IMR-90 (cell line): ENCODE results near the gene FOXP1. TPM values are rescaled to one million over a fixed set of nuclear protein-coding genes. Genes with fewer than 3 reads are reported as not detected.

Experiments
- ATAC-seq: fragments of 200-7000 bp; cut with Tn5 transposase; 2 replicates; pipeline ENCODE4 v1.9.1; 2020; ENCODE audit warnings: low read depth, mild to moderate bottlenecking, moderate library complexity
- BruUV-seq: library from RNA; stranded (reverse); fragments of 400-500 nt; replicated peaks from 2 replicates; lab custom pipeline; 2021; lab: Mats Ljungman, UMichigan
- CTCF ChIA-PET: fragments of 300-600 bp; formaldehyde crosslinking; extraction: SDS; loops from one replicate; lab custom pipeline; 2021; ENCODE audit warnings: antibody characterized with exemption; lab: Yijun Ruan, JAX
- POLR2A ChIA-PET: fragments of 300-600 bp; sonication (Branson Sonifier 250); formaldehyde crosslinking; loops from one replicate; lab custom pipeline; 2022; ENCODE audit warnings: antibody characterized with exemption; ENCODE audit not compliant: unreplicated experiment; lab: Charles Lee
- DNase-seq: peaks from one replicate; pipeline ENCODE4 v3.0.0; 2013
- H2AFZ ChIP-seq: replicated peaks from 2 replicates; pipeline ENCODE3; 2013; ENCODE audit warnings: low read length, mild to moderate bottlenecking; ENCODE audit not compliant: poor library complexity
- H2AK5ac ChIP-seq: 2 replicates; pipeline ENCODE4 v1.6.1; 2013; ENCODE audit warnings: low read depth, low read length, inconsistent platforms
- H2AK9ac ChIP-seq: replicated peaks from 2 replicates; pipeline ENCODE3; 2013; ENCODE audit warnings: mild to moderate bottlenecking, low read depth, low read length, moderate library complexity; ENCODE audit not compliant: poor library complexity
- H2BK120ac ChIP-seq: 2 replicates; pipeline ENCODE4 v1.6.1; 2013; ENCODE audit warnings: low read depth, low read length, inconsistent platforms
- H2BK15ac ChIP-seq: 3 replicates; pipeline ENCODE4 v1.6.1; 2013; ENCODE audit warnings: low read depth, low read length, inconsistent platforms
- H2BK20ac ChIP-seq: 2 replicates; pipeline ENCODE4 v1.6.1; 2013; ENCODE audit warnings: low read depth, mild to moderate bottlenecking, inconsistent platforms, low read length, moderate library complexity
- H2BK5ac ChIP-seq: 2 replicates; pipeline ENCODE4 v1.6.1; 2013; ENCODE audit warnings: mild to moderate bottlenecking, low read depth, low read length, inconsistent platforms; ENCODE audit not compliant: poor library complexity, severe bottlenecking
- H3K14ac ChIP-seq: replicated peaks from 2 replicates; pipeline ENCODE4 v1.6.1; 2013; ENCODE audit warnings: low read depth, low read length, inconsistent platforms
- H3K18ac ChIP-seq: 2 replicates; pipeline ENCODE4 v1.6.1; 2013; ENCODE audit warnings: low read depth, low read length, control low read depth
- H3K23ac ChIP-seq: 2 replicates; pipeline ENCODE4 v1.6.1; 2013; ENCODE audit warnings: low read depth, low read length, inconsistent platforms
- H3K27ac ChIP-seq: 2 replicates; pipeline ENCODE4 v1.5.1; 2013; ENCODE audit warnings: mild to moderate bottlenecking, control low read depth, low read length; ENCODE audit not compliant: insufficient read depth
- H3K27me3 ChIP-seq: 2 replicates; pipeline ENCODE4 v1.6.1; 2013; ENCODE audit warnings: low read length; ENCODE audit not compliant: control insufficient read depth, insufficient read depth
- H3K36me3 ChIP-seq: 2 replicates; pipeline ENCODE4 v1.6.1; 2013; ENCODE audit warnings: low read length, mixed read lengths; ENCODE audit not compliant: control insufficient read depth, insufficient read depth
- H3K4ac ChIP-seq: 2 replicates; pipeline ENCODE4 v1.6.1; 2013; ENCODE audit warnings: low read depth, low read length, inconsistent platforms
- H3K4me1 ChIP-seq: 2 replicates; pipeline ENCODE4 v1.6.1; 2013; ENCODE audit warnings: low read length, mixed read lengths; ENCODE audit not compliant: control insufficient read depth, insufficient read depth
- H3K4me2 ChIP-seq: 2 replicates; pipeline ENCODE4 v1.6.1; 2013; ENCODE audit warnings: low read depth, mild to moderate bottlenecking, control low read depth, low read length, moderate library complexity
- H3K4me3 ChIP-seq: 2 replicates; pipeline ENCODE4 v1.5.1; 2013; ENCODE audit warnings: low read depth, mild to moderate bottlenecking, control low read depth, low read length, moderate library complexity; ENCODE audit not compliant: insufficient read depth
- H3K56ac ChIP-seq: 2 replicates; pipeline ENCODE4 v1.6.1; 2013; ENCODE audit warnings: low read length, inconsistent platforms; ENCODE audit not compliant: insufficient read depth; ENCODE audit errors: extremely low read depth
- H3K79me1 ChIP-seq, 2 experiments: 2 replicates each; pipeline ENCODE4 v1.6.1; 2013; ENCODE audit warnings: low read length in 2 of 2, inconsistent platforms in 1 of 2, low read depth in 1 of 2
- H3K9ac ChIP-seq: 2 replicates; pipeline ENCODE4 v1.6.1; 2013; ENCODE audit warnings: low read depth, low read length, control low read depth
- H3K9me1 ChIP-seq: 2 replicates; pipeline ENCODE4 v1.6.1; 2013; ENCODE audit warnings: low read length, inconsistent platforms; ENCODE audit not compliant: insufficient read depth
- H3K9me3 ChIP-seq: 2 replicates; pipeline ENCODE4 v1.6.1; 2013; ENCODE audit warnings: low read length; ENCODE audit not compliant: control insufficient read depth, insufficient read depth
- H4K20me1 ChIP-seq: 2 replicates; pipeline ENCODE4 v1.6.1; 2013; ENCODE audit warnings: low read length, inconsistent platforms; ENCODE audit not compliant: insufficient read depth
- H4K5ac ChIP-seq: 2 replicates; pipeline ENCODE4 v1.6.1; 2013; ENCODE audit warnings: mild to moderate bottlenecking, low read depth, low read length, control low read depth
- H4K8ac ChIP-seq, 2 experiments: 2 replicates each; pipeline ENCODE4 v1.6.1; 2013; ENCODE audit warnings: low read depth in 2 of 2, low read length in 2 of 2, control low read depth in 1 of 2, inconsistent platforms in 1 of 2
- H4K91ac ChIP-seq: 2 replicates; pipeline ENCODE4 v1.6.1; 2013; ENCODE audit warnings: low read depth, low read length, inconsistent platforms; ENCODE audit not compliant: insufficient read depth
- BHLHE40 ChIP-seq: fragments of 150-350 bp; IDR thresholded peaks from 2 replicates; pipeline ENCODE4 v1.6.1; 2016; ENCODE audit warnings: mild to moderate bottlenecking, low read depth, low read length
- CHD1 ChIP-seq: IDR thresholded peaks from 2 replicates; pipeline ENCODE4 v1.6.1; 2012; ENCODE audit warnings: low read depth, low read length, improper control_type of control experiment
- ELK1 ChIP-seq: fragments of 150-350 bp; IDR thresholded peaks from 2 replicates; pipeline ENCODE4 v1.6.1; 2016; ENCODE audit warnings: low read depth, mild to moderate bottlenecking, low read length, moderate library complexity, borderline replicate concordance
- MAZ ChIP-seq: IDR thresholded peaks from 2 replicates; pipeline ENCODE4 v1.6.1; 2012; ENCODE audit warnings: low read depth, mild to moderate bottlenecking, low read length, improper control_type of control experiment, moderate library complexity, borderline replicate concordance
- MXI1 ChIP-seq: IDR thresholded peaks from 2 replicates; pipeline ENCODE4 v1.6.1; 2012; ENCODE audit warnings: low read depth, mild to moderate bottlenecking, low read length, moderate library complexity, borderline replicate concordance
- POLR2A ChIP-seq: IDR thresholded peaks from 2 replicates; pipeline ENCODE4 v1.6.1; 2012; ENCODE audit warnings: mild to moderate bottlenecking, low read depth, low read length
- RAD21 ChIP-seq: IDR thresholded peaks from 2 replicates; pipeline ENCODE4 v1.6.1; 2012; ENCODE audit warnings: low read length, improper control_type of control experiment
- RFX5 ChIP-seq: IDR thresholded peaks from 2 replicates; pipeline ENCODE4 v1.8.0; 2012; ENCODE audit warnings: low read depth, mild to moderate bottlenecking, low read length, moderate library complexity
- SMC3 ChIP-seq: fragments of 150-350 bp; IDR thresholded peaks from 2 replicates; pipeline ENCODE4 v1.6.1; 2016; ENCODE audit warnings: low read depth, mild to moderate bottlenecking, antibody characterized with exemption, low read length, moderate library complexity
- WGBS, 2 experiments: methylation state at CpG; one replicate each; pipeline versions ENCODE4 v1.1.5 to v1.1.7; 2013; ENCODE audit warnings: missing lambda C conversion rate in 2 of 2; ENCODE audit not compliant: insufficient read length in 1 of 2; ENCODE audit errors: extremely low coverage in 2 of 2; 5-methylcytosine and 5-hydroxymethylcytosine counted together
- dilution Hi-C: fragments of 300-500 bp; cut with HindIII; formaldehyde crosslinking; loops from one replicate; pipeline ENCODE4 v1.14.3; 2018; ENCODE audit warnings: low sequenced_read_pairs; ENCODE audit not compliant: unreplicated experiment
- in situ Hi-C: fragments of 300-500 bp; cut with MboI; formaldehyde crosslinking; loops from 3 replicates; pipeline ENCODE4 v1.14.3; 2019; ENCODE audit warnings: low sequenced_read_pairs, inconsistent platforms, mixed read lengths
- intact Hi-C: fragments of 100-400 bp; cut with micrococcal nuclease; formaldehyde crosslinking; loops from 2 replicates; pipeline ENCODE4 v1.10.0; 2022
- polyA plus RNA-seq, 3 experiments: library from polyadenylated mRNA; depleted of rRNA; stranded (reverse); fragments of >200 nt; gene quantifications; 2 replicates each; pipeline ENCODE4 v1.2.3, GENCODE V29; 2012; ENCODE audit warnings: low replicate concordance in 1 of 3
- total RNA-seq: library from RNA; depleted of rRNA; stranded (reverse); fragments of >200 nt; gene quantifications from 2 replicates; pipeline ENCODE4 v1.2.3, GENCODE V29; 2012

FOXP1 gene
- total and polyA plus RNA-seq, 2 of the 4 experiments (the other 2 are of a cell fraction), result 37.0 to 132 TPM

DNA sequence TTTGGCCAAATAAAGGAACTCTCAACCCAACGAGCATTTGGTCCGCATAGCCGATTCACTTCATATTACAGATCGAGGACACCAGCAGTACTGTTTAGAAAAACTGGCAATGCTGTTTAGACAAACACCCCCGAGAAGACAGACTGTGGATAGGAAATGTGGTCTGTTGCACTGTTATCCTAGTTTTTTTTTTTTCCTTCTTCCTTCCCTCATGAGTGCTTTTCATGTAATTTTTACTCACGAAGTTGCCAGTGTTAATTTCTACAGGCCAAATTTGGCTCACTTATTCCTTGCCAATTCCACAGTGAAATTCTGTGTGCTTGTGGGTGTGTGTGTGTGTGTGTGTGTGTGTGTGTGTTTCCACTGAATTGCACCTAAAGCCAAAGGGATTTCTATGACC is 165.7 kb downstream of the FOXP1 start:
- ATAC-seq (no peak; the same call in 1 of the 2 replicates), DNase-seq (no peak)
- Histone ChIP-seq H3K9me3 (no peaks in the 10 kb centered on the region), H3K4me3 (no peak overlapping the region), H3K18ac (no peak overlapping the region), H4K8ac (no peak overlapping the region), H3K79me1 (peaks cover 6 to 56% of the 10 kb centered on the region in 2 experiments; a peak in 3 of 4 replicates), H4K20me1 (0 out of 2 replicates have a peak, but pooled peaks cover 2% of the 10 kb centered on the region), H2BK120ac (no peak overlapping the region), H3K27ac (no peak overlapping the region), H3K36me3 (no peaks in the 10 kb centered on the region), H3K4me1 (no peaks in the 10 kb centered on the region), H3K4ac (no peak overlapping the region), H3K23ac (no peak overlapping the region), H3K4me2 (no peak overlapping the region), H2AK9ac (no peak overlapping the region), H2BK15ac (no peak overlapping the region), H3K27me3 (no peaks in the 10 kb centered on the region), H3K14ac (no peak overlapping the region), H4K5ac (no peak overlapping the region), H3K9ac (no peak overlapping the region), H2AFZ (no peak overlapping the region), H3K9me1 (peaks cover 6% of the 10 kb centered on the region), H2BK5ac (no peak overlapping the region), H2AK5ac (no peak overlapping the region), H2BK20ac (no peak overlapping the region), H4K91ac (no peak overlapping the region), H3K56ac (no peak overlapping the region)
- intact Hi-C loops, result no loop called here
- dilution Hi-C loops, result no loop called here
- 38% methylated on average over 3 of the region's 6 CpGs; no CpG with 5 or more reads in 1 of the 2 experiments for WGBS, 2 experiments
- TF ChIP-seq SMC3, result no peak
- no peak for TF ChIP-seq RAD21
- TF ChIP-seq RFX5, result no peak
- TF ChIP-seq ELK1, result no peak
- TF ChIP-seq CHD1, result no peak
- TF ChIP-seq BHLHE40, result no peak
- TF ChIP-seq MXI1, result no peak
- no peak for TF ChIP-seq POLR2A
- TF ChIP-seq MAZ, result no peak
- POLR2A ChIA-PET, result no interaction called here
- CTCF ChIA-PET, result interaction anchor here (0.6 to 0.7 kb wide), 2 partner anchors 10 to 128 kb away, joined by 3 to 6 read pairs; no protein-coding TSS in a partner anchor
- no TSS peak for BruUV-seq
- in situ Hi-C loops, result no loop called here
